Measurements from ENCODE around the gene C3. TPM values are rescaled to one million over a fixed set of nuclear protein-coding genes. Genes with fewer than 3 reads are reported as not detected.

Gene C3
- total RNA-seq, 1 donor from 2014 or later, result 71.5 TPM

- Histone ChIP-seq H3K9me3 (ENCODE audit: control insufficient read depth in 3 of 3, low read length in 3 of 3) (no peaks in the 10 kb centered on the region), H3K4me1 (ENCODE audit: control insufficient read depth in 3 of 3, insufficient read depth in 3 of 3, low read length in 3 of 3) (peaks cover 42 to 58% (median 52%) of the 10 kb centered on the region in 3 donors), H3K27me3 (ENCODE audit: control insufficient read depth in 3 of 3, insufficient read depth in 3 of 3, low read length in 3 of 3) (no peaks in the 10 kb centered on the region), H3K27ac (ENCODE audit: low read depth, low read length) (no peak overlapping the region), H3K36me3 (ENCODE audit: control insufficient read depth in 3 of 3, insufficient read depth in 3 of 3, low read length in 3 of 3) (peaks cover 62 to 75% (median 67%) of the 10 kb centered on the region in 3 donors), H3K4me3 (ENCODE audit: low read length in 3 of 3) (no peak overlapping the region), H3K9ac (ENCODE audit: low read depth in 1 of 3, low read length in 3 of 3) (peak overlapping the region in 1 of 3 donors; percentile 45)
Measured at GRCh38 chr19:6745965-6746364, 25.5 kb upstream of the C3 start.

- Histone ChIP-seq H3K9ac (ENCODE audit: low read depth in 1 of 3, low read length in 3 of 3) (peak overlapping the region; percentile 58 to 78 (median 73)), H3K4me3 (ENCODE audit: low read length in 3 of 3) (peak overlapping the region; percentile 51 to 63 (median 54)), H3K9me3 (ENCODE audit: control insufficient read depth in 3 of 3, low read length in 3 of 3) (no peaks in the 10 kb centered on the region), H3K27ac (ENCODE audit: low read depth, low read length) (peak overlapping the region; percentile 80), H3K27me3 (ENCODE audit: control insufficient read depth in 3 of 3, insufficient read depth in 3 of 3, low read length in 3 of 3) (no peaks in the 10 kb centered on the region), H3K36me3 (ENCODE audit: control insufficient read depth in 3 of 3, insufficient read depth in 3 of 3, low read length in 3 of 3) (peaks cover 51 to 65% (median 56%) of the 10 kb centered on the region in 3 donors), H3K4me1 (ENCODE audit: control insufficient read depth in 3 of 3, insufficient read depth in 3 of 3, low read length in 3 of 3) (peaks cover 43 to 60% (median 53%) of the 10 kb centered on the region in 3 donors)
Measured at GRCh38 chr19:6744381-6745301, 24.2 kb upstream of the C3 start.

- Histone ChIP-seq H3K4me3 (ENCODE audit: low read length in 3 of 3) (peak overlapping the region; percentile 51 to 63 (median 54)), H3K36me3 (ENCODE audit: control insufficient read depth in 3 of 3, insufficient read depth in 3 of 3, low read length in 3 of 3) (peaks cover 45 to 57% (median 49%) of the 10 kb centered on the region in 3 donors), H3K4me1 (ENCODE audit: control insufficient read depth in 3 of 3, insufficient read depth in 3 of 3, low read length in 3 of 3) (peaks cover 47 to 64% (median 57%) of the 10 kb centered on the region in 3 donors), H3K27ac (ENCODE audit: low read depth, low read length) (peak overlapping the region; percentile 80), H3K9ac (ENCODE audit: low read depth in 1 of 3, low read length in 3 of 3) (peak overlapping the region; percentile 57 to 78 (median 73)), H3K9me3 (ENCODE audit: control insufficient read depth in 3 of 3, low read length in 3 of 3) (no peaks in the 10 kb centered on the region), H3K27me3 (ENCODE audit: control insufficient read depth in 3 of 3, insufficient read depth in 3 of 3, low read length in 3 of 3) (no peaks in the 10 kb centered on the region)
Measured at GRCh38 chr19:6743714-6744380, 23.4 kb upstream of the C3 start.

DNA sequence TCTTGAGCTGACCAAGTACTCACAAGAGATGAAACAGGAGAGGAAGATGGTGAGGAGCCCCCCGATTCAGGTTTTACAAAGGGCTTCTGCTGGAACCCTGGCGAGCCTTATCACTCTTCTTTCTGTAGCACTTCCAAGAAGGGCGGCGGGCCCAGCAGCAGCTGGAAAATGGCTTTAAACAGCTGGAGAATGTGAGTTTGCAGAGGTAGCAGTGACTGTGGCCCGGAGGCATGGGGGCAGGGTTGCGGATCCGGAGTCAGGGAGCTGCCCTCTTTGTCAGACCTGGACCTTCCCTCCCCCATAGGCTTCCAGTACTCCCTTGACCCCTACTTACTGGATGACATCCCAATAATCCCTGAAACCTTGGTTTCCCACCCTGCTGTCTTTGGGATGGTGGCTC lies 22.6 kb upstream of the C3 start:
- Histone ChIP-seq H3K9me3 (ENCODE audit: control insufficient read depth in 3 of 3, low read length in 3 of 3) (no peaks in the 10 kb centered on the region), H3K9ac (ENCODE audit: low read depth in 1 of 3, low read length in 3 of 3) (peak overlapping the region in 2 of 3 donors; percentile 40 to 57), H3K27me3 (ENCODE audit: control insufficient read depth in 3 of 3, insufficient read depth in 3 of 3, low read length in 3 of 3) (no peaks in the 10 kb centered on the region), H3K27ac (ENCODE audit: low read depth, low read length) (peak overlapping the region; percentile 80), H3K36me3 (ENCODE audit: control insufficient read depth in 3 of 3, insufficient read depth in 3 of 3, low read length in 3 of 3) (peaks cover 42 to 49% (median 42%) of the 10 kb centered on the region in 3 donors), H3K4me3 (ENCODE audit: low read length in 3 of 3) (no peak overlapping the region), H3K4me1 (ENCODE audit: control insufficient read depth in 3 of 3, insufficient read depth in 3 of 3, low read length in 3 of 3) (peaks cover 52 to 65% (median 63%) of the 10 kb centered on the region in 3 donors)

- Histone ChIP-seq H3K27ac (ENCODE audit: low read depth, low read length) (peak overlapping the region; percentile 99), H3K4me3 (ENCODE audit: low read length in 3 of 3) (peak overlapping the region; percentile 86 to 90 (median 89)), H3K36me3 (ENCODE audit: control insufficient read depth in 3 of 3, insufficient read depth in 3 of 3, low read length in 3 of 3) (peaks cover 27 to 30% (median 28%) of the 10 kb centered on the region in 3 donors)
Measured at GRCh38 chr19:6740589-6741343, 20.3 kb upstream of the C3 start.

DNA sequence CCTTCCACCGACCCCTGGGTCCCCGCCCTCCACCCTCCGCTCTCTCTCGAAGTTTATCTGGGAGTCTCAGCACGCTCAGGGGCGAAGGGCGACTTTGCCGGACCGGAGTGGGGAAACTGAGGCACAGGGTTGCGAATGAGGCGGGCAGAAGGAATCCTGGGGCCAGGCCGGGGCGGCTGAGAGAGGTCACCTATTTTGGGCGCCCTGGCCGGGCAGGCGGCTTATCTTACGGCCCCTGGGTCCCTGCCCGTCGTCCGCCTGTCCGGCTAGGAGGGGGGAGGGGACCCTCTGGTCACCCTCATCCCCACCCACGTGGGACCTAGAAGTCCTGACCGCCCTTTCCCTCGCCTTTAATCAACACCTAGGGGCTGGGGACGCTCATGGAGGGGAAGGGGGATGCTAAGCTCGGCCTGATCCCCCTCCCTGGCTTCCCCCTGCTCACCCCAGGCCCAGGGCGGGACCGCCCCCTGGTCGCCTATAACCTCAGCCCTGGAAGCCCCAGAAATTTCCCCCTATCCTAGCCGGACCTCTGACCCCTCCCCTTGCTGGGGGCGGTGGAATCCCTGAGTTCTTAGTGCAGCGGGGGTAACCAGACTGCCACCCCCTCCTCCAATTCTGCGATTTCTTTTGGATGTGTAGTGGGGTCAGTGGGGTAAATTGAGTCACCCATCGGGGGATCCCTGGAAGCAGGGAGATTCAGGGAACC lies 19.6 kb upstream of the C3 start:
- Histone ChIP-seq H3K27me3 (ENCODE audit: control insufficient read depth in 3 of 3, insufficient read depth in 3 of 3, low read length in 3 of 3) (no peaks in the 10 kb centered on the region), H3K36me3 (ENCODE audit: control insufficient read depth in 3 of 3, insufficient read depth in 3 of 3, low read length in 3 of 3) (peaks cover 24 to 25% (median 24%) of the 10 kb centered on the region in 3 donors), H3K4me3 (ENCODE audit: low read length in 3 of 3) (peak overlapping the region; percentile 86 to 90 (median 89)), H3K27ac (ENCODE audit: low read depth, low read length) (peak overlapping the region; percentile 99), H3K4me1 (ENCODE audit: control insufficient read depth in 3 of 3, insufficient read depth in 3 of 3, low read length in 3 of 3) (peaks cover 58 to 69% (median 60%) of the 10 kb centered on the region in 3 donors), H3K9ac (ENCODE audit: low read depth in 1 of 3, low read length in 3 of 3) (peak overlapping the region; percentile 94 to 99 (median 98)), H3K9me3 (ENCODE audit: control insufficient read depth in 3 of 3, low read length in 3 of 3) (no peaks in the 10 kb centered on the region)

More at GRCh38 chr19:6740589-6741343, 20.3 kb upstream of the C3 start:
- Histone ChIP-seq H3K9ac (ENCODE audit: low read depth in 1 of 3, low read length in 3 of 3) (peak overlapping the region; percentile 94 to 99 (median 98)), H3K4me1 (ENCODE audit: control insufficient read depth in 3 of 3, insufficient read depth in 3 of 3, low read length in 3 of 3) (peaks cover 64 to 74% (median 67%) of the 10 kb centered on the region in 3 donors), H3K27me3 (ENCODE audit: control insufficient read depth in 3 of 3, insufficient read depth in 3 of 3, low read length in 3 of 3) (no peaks in the 10 kb centered on the region), H3K9me3 (ENCODE audit: control insufficient read depth in 3 of 3, low read length in 3 of 3) (no peaks in the 10 kb centered on the region)

DNA sequence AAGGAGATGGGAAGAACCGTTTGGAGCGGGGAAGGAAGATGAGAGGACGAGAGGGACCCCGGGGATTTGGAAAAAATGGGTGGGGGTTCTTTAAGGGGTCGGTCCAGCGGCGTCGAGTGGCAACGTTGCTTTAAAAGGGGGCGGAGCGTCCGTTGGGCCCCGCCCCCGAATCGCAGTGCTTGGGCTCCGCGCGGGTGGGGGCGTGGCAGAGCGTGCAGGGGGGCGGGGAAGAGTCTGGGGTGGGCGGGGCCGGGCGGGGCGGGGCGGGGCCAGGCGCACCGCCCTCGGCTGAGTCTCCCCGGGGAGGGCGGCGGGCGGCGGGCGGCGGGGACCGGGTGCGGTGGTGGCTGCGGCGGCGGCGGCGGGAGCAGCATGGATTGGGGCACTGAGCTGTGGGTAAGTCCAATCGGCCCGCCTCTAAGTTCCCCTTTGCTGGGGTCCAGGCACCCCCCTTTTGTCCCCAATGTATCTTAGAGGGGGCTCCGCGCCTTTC lies 19.0 kb upstream of the C3 start, which contains the start of gene TRIP10:
Gene TRIP10 (plus strand): TSS at position 291 of the 493 bp plus-strand sequence. CDS start 82 bp downstream, at position 373.
- Histone ChIP-seq H3K4me1 (ENCODE audit: control insufficient read depth in 3 of 3, insufficient read depth in 3 of 3, low read length in 3 of 3) (peaks cover 54 to 63% (median 55%) of the 10 kb centered on the region in 3 donors), H3K9ac (ENCODE audit: low read depth in 1 of 3, low read length in 3 of 3) (peak within 1 kb of the TSS; percentile 94 to 99 (median 98)), H3K27ac (ENCODE audit: low read depth, low read length) (peak within 1 kb of the TSS; percentile 99), H3K4me3 (ENCODE audit: low read length in 3 of 3) (peak within 1 kb of the TSS; percentile 86 to 90 (median 89)), H3K27me3 (ENCODE audit: control insufficient read depth in 3 of 3, insufficient read depth in 3 of 3, low read length in 3 of 3) (no peaks in the 10 kb centered on the region), H3K36me3 (ENCODE audit: control insufficient read depth in 3 of 3, insufficient read depth in 3 of 3, low read length in 3 of 3) (peaks cover 21 to 23% (median 22%) of the 10 kb centered on the region in 3 donors), H3K9me3 (ENCODE audit: control insufficient read depth in 3 of 3, low read length in 3 of 3) (no peaks in the 10 kb centered on the region)

DNA sequence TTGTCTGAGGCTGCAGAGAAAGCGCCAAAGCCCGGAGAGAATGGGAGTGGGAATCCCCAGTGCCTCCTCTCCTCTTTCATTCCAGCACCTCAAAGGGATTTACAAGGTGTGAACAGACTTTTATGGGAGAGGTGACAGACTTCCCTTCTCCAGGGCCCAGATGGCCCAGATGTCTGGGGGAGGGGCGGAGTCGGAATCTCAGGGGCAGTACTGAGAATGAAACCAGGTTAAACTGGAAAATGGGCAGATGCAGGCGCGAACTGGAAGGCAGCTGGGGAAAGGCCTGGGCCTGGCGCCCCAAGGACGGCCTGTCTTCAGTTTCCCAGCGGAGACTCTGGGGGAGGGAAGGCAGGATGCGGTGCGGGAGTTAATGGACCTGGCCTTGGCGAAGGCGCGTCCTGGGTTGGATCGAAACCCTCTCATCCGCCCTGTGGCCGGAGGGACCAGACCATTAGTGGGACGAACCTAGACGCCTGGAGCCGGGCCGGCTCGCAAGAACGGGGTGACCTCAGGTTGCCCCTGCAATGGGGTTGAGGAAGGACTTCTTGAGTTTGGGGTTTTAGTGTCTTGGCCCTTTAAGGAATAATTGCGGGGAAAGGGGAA lies 18.4 kb upstream of the C3 start:
- Histone ChIP-seq H3K9me3 (ENCODE audit: control insufficient read depth in 3 of 3, low read length in 3 of 3) (no peaks in the 10 kb centered on the region), H3K4me3 (ENCODE audit: low read length in 3 of 3) (peak overlapping the region; percentile 59 to 76 (median 66)), H3K4me1 (ENCODE audit: control insufficient read depth in 3 of 3, insufficient read depth in 3 of 3, low read length in 3 of 3) (peaks cover 49 to 57% (median 49%) of the 10 kb centered on the region in 3 donors), H3K36me3 (ENCODE audit: control insufficient read depth in 3 of 3, insufficient read depth in 3 of 3, low read length in 3 of 3) (peaks cover 16 to 18% (median 17%) of the 10 kb centered on the region in 3 donors), H3K27ac (ENCODE audit: low read depth, low read length) (peak overlapping the region; percentile 99), H3K27me3 (ENCODE audit: control insufficient read depth in 3 of 3, insufficient read depth in 3 of 3, low read length in 3 of 3) (no peaks in the 10 kb centered on the region), H3K9ac (ENCODE audit: low read depth in 1 of 3, low read length in 3 of 3) (peak overlapping the region; percentile 73 to 85 (median 83))

All from skeletal muscle tissue (tissue), 4 donors.